GM19463 (cell line): ENCODE data around the gene MOB3B.

Experiments
- ATAC-seq: cut with Tn5 transposase; IDR thresholded peaks from one replicate; pipeline ENCODE4 v1.9.1; 2021; ENCODE audit warnings: mild to moderate bottlenecking, moderate library complexity; ENCODE audit not compliant: unreplicated experiment

Gene MOB3B

DNA sequence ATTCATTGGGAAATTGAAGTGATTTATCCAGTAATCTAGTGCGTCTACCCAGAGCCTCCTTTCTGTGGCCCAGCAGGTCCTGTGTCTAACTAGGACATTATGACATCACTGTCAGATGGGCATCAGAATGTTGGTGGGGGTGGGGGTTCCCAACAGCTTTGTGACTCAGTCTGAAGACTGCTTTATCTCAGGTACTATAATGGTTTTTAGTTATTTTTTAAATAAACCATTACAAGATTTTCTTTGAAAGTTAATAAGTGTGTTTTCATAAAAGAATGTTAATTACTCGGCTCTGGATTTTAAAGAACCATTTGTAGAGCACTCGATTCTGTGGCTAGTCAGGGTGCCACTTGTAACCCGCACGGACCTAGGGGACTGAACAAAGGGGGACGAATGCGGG lies 232.6 kb downstream of the MOB3B start, which contains the start of gene EQTN:
Gene EQTN (minus strand): TSS at position 101 of the 400 bp plus-strand sequence. CDS start 95 bp downstream, at position 6.
- ATAC-seq: no peak

DNA sequence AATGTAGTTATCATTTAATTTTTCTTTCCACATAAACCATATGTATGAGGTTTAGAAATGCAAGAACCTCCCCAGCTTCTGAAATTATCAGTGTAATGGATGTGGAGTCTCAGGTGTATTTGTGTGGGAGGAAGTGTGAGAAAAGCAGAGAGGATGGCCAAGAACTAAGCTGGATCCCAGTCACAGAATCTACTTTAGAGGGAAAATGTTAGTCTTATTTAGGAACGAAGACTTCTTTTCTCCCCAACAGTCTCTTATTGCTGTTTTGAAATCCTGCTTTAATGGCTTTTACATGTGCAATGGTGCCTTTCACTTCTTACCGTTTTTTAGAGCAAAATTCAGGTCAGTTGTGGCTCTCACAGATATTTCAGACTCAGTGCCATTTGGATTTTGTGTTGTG lies 235.6 kb downstream of the MOB3B start:
- ATAC-seq: no peak

DNA sequence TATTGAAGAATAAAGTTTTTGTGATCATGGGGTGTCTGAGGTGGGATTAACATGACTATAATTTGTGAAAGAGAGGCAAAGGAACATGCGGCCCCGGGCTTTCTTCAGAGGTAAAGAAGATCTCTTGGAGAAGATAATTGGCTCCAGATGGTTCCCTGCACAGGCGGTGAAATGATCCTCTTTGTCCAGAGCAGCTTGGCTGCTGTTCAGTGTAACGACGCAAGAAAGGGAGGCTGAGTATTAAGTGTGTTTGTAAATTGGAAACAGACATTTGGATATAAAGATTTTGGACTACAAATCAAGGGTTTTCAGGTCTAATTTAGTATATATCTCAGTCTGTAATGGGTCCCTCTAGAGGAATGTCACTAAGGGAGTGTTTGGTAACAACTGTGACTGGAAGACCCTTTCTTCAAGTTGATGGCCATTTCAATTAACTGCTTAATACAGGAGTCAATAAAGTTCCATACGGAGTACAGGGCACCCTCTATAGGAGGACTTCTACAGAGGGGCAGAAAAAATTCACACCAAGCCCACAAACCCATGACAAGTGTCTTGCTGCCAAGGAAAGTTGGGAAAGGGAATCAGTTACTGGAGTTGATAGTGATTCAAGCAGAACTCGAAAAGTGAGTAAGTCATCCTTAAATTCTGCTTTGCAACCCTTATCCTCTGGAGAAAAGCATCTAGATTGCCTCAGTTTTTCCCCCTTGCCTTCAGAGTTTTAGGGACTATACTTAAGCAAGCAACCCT lies 236.8 kb downstream of the MOB3B start:
- ATAC-seq: no peak

DNA sequence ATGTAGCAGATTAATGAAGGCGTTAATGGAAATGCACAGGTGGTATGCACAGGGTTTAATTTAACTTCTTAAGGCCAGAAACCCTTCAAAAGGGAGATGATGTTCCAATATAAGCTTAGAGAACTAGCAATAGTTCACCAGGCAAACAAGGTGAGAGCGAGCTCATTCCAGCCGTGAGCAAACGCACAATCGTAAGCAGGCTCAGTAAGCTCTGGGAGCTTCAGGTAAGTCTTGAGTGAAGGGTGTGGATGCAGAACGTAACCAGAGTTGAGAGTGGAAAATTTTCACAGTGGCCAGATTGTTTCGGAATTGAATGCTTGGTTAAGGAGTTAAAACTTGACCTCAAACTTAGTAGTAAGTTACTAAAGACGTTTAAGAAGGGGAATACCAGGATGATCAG lies 238.3 kb downstream of the MOB3B start:
- ATAC-seq: no peak

DNA sequence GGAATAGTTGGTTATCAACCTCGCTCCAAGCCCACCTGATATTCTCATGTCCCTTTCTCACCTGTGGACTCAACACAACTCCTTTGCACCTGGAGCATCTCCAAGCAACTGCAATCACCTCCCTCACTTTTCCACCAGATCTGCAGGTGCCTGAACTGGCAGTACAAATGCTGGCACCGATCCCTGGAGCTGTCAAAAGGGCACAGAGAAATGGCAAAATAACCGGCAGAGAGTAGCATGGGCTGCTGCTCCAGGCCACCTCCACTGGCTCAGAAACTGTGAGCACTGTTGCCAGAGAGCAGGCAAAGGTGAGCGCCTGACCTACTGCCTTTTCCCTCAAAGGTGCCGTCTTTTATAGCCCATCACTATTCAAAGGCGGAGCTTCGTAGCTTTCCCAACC lies 247.3 kb downstream of the MOB3B start:
- ATAC-seq: no peak

DNA sequence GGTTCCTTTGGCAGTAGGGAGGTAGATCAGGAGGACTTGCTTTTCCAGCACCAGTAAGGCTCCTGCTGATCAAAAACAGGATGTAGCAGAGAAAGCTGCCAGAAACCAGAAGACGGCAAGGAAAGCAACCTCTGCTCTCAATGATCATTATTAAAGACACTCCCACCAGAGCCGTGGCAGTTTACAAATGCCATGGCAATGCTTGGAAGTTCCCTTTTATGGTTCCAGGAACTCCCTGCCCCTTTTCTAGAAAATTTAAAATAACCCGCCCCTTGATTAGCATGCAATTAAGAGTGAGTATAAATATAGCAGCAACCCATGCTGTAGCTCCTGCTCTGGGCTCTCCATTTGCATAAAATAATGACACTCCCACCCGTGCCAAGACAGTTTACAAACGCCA lies 248.8 kb downstream of the MOB3B start:
- ATAC-seq: no peak

DNA sequence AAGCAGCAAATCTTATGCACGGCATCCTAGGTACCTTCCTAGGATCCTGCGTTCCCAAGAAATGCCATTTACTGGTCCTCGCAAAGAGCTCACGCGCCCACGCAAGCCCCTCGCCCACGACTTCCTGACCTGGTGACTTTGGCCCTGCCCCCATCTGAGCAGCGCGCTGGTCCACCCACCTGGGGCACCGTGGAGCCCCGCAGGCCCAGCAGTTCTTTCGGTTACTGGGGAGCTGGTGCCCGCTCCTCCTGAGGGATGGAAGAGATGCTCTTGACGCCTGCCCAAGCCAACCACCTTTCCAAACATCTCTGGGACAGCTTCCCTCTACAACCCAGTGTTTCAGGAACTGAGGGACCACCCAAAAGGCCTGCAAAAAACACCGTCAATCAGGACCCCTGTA lies 249.4 kb downstream of the MOB3B start:
- no peak for ATAC-seq

DNA sequence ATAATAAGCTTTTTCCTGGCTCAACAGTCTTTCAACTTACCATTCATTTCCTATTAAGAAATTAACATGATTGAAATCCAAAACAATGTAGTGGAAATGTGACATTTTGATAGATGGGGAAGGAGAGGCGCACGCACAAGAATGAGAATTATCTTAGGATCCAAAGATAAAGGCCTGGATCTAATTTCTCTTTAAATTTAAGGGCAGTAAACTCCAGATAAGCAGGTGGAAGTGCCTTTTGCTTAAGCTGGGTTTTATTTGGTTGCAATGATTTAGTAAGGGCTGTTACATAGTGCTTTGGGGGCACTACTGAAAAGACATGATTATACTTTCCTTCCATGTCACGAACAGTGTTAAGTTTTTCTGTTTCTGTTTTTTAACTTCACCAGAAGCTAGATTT lies 250.0 kb downstream of the MOB3B start:
- ATAC-seq: no peak

DNA sequence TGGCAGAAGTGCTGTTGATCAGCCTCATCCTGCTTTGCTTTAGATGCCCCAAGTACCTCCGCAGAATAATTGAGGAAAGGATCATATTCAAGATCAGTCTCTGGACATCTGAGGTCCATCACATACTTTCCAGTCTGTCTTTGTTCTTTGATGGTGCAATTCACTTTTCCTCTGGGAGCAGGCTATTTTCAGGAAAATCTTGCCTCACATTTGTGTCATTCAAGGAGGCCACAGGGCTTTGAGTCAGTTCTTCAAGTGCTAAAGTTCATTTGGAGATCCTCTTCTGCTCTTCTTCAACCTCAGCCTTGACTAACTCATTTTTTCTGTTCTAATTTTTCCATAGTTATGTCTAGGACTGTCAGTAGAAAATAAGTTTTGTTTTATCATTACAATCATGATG lies 251.2 kb downstream of the MOB3B start:
- no peak for ATAC-seq

DNA sequence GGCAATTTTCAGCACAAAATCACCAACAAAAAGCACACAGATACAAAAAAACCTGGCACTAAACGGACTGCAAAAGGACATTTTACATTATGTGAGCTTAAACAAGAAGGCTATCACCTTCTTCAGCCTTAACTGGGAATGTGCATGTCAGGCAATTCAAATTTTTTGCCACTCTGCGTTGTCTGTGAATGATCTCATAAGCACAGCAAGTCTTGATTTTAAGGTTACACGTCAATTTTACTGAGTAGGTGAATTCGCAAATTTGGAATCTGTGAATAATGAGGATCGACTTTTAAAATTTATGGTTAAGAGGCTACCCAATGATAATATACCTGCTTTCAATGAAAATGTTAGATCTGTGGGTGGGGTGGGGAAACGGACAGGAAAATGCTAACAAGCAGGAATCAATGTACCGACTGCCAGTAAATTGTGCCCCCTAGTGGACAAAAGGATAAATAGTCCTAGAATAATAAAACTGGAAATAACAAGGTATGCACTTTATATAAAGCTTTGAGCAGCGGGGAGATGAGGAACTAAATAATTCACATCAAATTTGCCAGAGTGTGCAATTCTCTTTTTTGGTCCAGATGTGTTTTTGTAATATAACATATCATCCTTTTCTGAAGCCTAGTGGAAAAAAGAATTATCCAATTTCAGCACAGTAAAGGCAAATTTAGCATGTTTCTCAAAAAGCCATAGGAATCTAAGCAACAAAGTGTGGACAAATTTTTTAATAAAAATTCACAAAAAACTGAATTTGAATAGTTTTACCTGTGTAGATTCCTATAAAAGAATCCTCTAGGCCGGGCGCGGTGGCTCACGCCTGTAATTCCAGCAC lies 253.2 kb downstream of the MOB3B start:
- peak; percentile 63 for ATAC-seq
